Vagina (tissue), 2 donors: ENCODE results near the gene COQ7.

ENCODE experiments used
- POLR2A ChIP-seq, 2 donors: fragments of 450-650 bp; IDR thresholded peaks; one replicate each; pipeline ENCODE4 v1.6.1; 2017; ENCODE audit warnings: antibody characterized with exemption in 2 of 2, mild to moderate bottlenecking in 2 of 2, moderate library complexity in 2 of 2
- POLR2AphosphoS5 ChIP-seq, 2 donors: sonication (generic); formaldehyde crosslinking; IDR thresholded peaks; one replicate each; pipeline ENCODE4 v1.9.0; 2017; ENCODE audit warnings: antibody characterized with exemption in 2 of 2, mild to moderate bottlenecking in 2 of 2, low read depth in 1 of 2; ENCODE audit not compliant: insufficient read depth in 1 of 2
- TF ChIP-seq, protein P1 (sequence below), 3 experiments: fragments of 450-650 bp in 2 of 3; fragments of 200-600 bp in 1 of 3; sonication (generic) in 1 of 3; IDR thresholded peaks; one replicate each; pipeline ENCODE4 v1.5.1; 2017 to 2019; ENCODE audit warnings: antibody characterized with exemption in 3 of 3, mild to moderate bottlenecking in 2 of 3, moderate library complexity in 2 of 3

- TF ChIP-seq, protein P1, sequence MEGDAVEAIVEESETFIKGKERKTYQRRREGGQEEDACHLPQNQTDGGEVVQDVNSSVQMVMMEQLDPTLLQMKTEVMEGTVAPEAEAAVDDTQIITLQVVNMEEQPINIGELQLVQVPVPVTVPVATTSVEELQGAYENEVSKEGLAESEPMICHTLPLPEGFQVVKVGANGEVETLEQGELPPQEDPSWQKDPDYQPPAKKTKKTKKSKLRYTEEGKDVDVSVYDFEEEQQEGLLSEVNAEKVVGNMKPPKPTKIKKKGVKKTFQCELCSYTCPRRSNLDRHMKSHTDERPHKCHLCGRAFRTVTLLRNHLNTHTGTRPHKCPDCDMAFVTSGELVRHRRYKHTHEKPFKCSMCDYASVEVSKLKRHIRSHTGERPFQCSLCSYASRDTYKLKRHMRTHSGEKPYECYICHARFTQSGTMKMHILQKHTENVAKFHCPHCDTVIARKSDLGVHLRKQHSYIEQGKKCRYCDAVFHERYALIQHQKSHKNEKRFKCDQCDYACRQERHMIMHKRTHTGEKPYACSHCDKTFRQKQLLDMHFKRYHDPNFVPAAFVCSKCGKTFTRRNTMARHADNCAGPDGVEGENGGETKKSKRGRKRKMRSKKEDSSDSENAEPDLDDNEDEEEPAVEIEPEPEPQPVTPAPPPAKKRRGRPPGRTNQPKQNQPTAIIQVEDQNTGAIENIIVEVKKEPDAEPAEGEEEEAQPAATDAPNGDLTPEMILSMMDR (IDR thresholded peaks at IDR 0.05) = no peak
- TF ChIP-seq POLR2AphosphoS5 (IDR thresholded peaks at IDR 0.05; ENCODE audit: insufficient read depth in 1 of 2, low read depth in 1 of 2) = no peak
- no peak for TF ChIP-seq POLR2A (IDR thresholded peaks at IDR 0.05)
Observed at GRCh38 chr16:19031738-19032137, 35.7 kb upstream of the COQ7 start.
